Measurements from ENCODE around the gene TMEM204. TPM values are rescaled to one million over a fixed set of nuclear protein-coding genes. Genes with fewer than 3 reads are reported as not detected.

The TMEM204 gene
- total RNA-seq, 1 donor from 2014 or later = 6.7 TPM

GRCh38 chr16:1520461-1520860, 13.0 kb upstream of the TMEM204 start:
- no peak for DNase-seq (ENCODE audit: low spot score)

GRCh38 chr16:1523581-1524245, 9.8 kb upstream of the TMEM204 start:
- DNase-seq (ENCODE audit: low spot score) = no peak

- DNase-seq (ENCODE audit: low spot score) = no peak
Observed at GRCh38 chr16:1524366-1524765, 9.1 kb upstream of the TMEM204 start.

DNA sequence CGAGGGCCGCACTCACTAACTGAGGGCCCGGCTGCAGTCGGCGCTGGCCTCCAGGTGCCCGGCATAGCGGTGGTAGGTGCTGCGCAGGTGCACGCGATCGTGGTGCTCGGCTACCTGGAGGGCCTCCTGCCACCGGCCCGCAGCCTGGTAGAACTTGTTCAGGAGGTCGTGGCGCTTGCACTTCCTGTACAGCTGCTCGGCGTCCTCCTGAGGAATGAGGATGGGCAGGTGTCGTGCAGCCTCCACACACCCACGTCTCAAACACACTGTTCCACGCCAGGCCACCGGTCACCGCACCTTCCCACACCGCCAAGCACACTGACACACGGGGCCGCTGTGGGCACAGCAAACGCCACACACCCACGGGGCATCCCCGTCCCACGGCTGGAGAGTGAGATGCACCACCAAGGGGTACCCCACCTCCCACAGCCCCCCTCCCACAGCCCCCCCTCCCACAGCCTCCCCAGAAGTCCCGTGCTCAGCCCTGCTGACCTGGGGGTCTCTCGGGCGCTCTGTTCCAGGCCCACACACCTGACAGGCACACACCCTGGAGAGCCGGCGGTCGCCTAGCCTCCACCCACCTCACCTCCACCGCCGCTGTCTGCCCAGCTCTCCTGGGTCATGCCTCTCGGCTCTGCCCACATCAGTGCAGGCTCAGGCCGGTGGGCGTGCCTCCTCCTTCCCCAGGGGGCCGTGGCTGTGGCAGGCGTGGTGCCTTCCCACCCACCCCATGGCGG, 7.4 kb upstream of the TMEM204 start:
- no peak for DNase-seq (ENCODE audit: low spot score)

DNA sequence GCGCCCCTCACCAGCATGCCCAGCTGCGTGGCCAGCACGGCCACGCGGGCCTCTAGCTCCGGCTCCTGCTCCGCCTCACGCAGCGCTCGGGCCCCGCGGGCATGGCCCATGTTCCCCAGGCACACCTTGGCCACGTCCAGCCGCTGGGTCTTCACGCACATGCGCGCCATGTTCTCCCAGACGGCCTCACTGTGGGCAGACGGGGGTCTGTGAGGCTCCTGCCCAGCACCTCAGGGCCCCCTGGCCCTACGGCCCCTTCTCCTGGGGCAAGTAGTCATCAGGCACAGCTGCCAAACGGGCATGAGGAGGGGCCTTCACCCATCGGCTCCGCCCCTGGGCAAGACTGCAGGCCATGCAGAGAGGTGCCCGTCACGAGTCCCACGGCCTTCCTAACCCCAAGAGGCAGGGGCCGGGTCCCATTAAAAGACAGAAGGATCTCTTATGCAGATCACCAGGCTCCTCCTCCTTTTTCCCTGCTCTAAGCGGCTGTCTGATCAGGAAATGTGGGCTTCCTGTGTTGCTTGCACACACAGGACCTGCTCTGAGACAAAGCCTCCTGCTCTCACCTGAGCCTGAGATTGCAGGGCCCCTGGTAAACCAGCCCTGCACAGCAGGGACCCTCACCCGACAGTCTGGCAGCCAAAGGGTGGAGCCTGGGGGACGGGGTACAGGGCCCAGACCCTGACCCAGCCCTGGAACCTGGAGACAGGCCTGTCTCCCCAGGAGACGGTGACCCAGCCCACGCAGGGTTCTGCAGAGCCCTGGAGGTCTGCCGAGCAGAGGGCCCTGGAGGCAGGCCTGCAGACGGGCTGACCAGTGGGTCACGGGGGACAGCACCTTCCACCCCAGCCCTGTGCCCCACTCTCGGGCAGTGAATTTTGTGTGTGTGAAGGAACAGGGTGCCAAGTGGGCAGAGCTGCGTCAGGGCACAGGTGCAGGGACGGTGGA, 6.6 kb upstream of the TMEM204 start:
- no peak for DNase-seq (ENCODE audit: low spot score)

GRCh38 chr16:1527836-1528811, 5.3 kb upstream of the TMEM204 start:
- peak; percentile 76 for DNase-seq (ENCODE audit: low spot score)

DNA sequence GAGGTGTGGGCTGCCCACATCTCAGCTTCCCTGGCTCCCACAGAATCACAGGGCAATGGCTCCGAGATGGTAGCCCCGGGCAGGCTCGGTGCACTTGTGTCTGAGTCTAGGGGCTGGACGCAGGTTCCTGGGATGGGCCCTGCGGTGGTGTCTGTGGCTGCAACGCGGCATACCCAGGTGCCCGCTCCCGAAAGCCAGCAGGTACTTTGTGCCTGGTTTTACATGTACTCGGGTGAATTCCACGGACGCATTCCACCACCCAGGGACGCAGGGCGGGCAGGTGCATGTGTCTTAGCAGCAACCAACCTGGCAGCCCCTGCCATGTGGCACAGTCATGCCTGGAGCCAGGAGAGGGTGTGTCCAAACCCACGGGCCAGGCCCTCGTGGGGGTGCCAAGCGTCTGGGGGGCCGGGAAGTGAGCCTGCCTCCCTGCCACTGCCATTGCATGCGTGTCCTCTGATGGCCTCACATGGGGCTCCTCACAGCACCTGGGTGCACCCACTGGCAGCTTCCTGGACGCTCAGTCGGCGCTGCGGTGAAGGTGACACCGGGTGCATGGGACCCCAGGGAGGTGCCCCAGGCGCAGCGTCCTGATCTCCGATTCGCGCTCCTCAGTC, 4.4 kb upstream of the TMEM204 start:
- DNase-seq (ENCODE audit: low spot score) = no peak

DNA sequence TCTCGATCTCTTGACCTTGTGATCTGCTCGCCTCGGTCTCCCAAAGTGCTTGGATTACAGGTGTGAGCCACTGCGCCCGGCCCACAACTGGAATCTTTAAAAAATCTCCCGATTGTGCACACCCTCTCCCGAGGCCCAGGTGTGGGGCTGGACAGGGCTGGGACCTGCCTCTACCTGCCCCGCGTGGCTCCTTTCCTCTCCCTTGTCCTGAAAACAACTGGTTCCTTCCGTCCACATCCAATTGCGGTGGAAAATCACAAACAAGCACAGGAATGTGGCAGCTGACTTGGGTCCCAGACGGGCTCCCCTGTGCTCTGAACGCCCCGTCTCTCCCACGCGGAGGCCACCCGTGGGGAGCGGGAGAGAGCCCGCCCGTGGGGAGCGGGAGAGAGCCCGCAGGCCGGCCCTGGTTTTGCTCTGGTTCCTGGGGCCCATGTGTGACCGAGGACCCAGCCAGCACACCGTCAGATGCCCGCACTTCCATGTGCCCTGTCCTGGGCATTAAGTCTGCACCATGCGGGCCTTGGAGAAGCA, 3.0 kb upstream of the TMEM204 start:
- no peak for DNase-seq (ENCODE audit: low spot score)

DNA sequence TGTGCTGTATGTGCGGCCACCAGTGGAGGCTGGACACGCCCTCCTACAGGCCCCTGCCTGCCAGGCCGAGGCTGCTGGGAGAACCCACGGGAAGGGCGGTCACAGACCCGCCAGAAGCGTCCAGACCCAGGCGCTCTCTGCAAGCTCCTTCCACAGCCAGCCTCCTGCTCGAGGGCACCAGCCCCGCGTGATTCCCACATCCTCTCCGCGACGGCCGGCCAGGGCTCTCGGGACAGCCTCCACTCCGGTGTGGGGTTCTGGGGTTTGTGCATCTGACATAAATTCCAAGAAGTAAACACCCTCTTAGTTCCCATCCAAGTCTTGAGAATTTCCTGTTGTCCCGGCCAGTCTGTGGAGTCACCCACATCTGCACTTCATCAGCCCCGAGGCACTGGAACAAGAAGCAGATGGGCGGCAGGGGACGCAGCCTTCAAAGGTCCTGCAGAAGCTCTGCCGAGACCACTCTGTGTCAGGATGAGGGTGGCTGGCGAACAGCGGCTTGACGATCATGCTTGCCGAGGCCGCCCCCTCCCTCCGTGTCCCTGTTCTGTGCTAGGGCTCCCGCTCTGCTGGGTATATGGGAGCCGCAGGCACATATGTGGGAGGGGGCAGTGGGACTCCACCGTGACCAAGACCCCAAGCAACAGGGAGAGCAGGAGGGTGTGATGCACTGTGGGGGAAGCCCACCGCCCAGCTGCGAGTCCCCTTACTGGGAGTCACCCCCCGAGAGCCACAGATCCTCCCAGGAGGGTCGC, 2.4 kb upstream of the TMEM204 start:
- peak; percentile 89 for DNase-seq (ENCODE audit: low spot score)

GRCh38 chr16:1531638-1531910, 1.9 kb upstream of the TMEM204 start:
- DNase-seq (ENCODE audit: low spot score) = no peak

GRCh38 chr16:1532081-1532760, 1.2 kb upstream of the TMEM204 start:
- DNase-seq (ENCODE audit: low spot score) = no peak

- DNase-seq (ENCODE audit: low spot score) = no peak
Observed at GRCh38 chr16:1532771-1533170, 695 bp upstream of the TMEM204 start.

- peak; percentile 49 for DNase-seq (ENCODE audit: low spot score)
Observed at GRCh38 chr16:1534021-1535020, 855 bp downstream of the TMEM204 start.

- DNase-seq (ENCODE audit: low spot score) = no peak
Observed at GRCh38 chr16:1535391-1536291, 2.2 kb downstream of the TMEM204 start.

- no peak for DNase-seq (ENCODE audit: low spot score)
Observed at GRCh38 chr16:1536601-1537000, 3.1 kb downstream of the TMEM204 start.

GRCh38 chr16:1537138-1537577, 3.7 kb downstream of the TMEM204 start:
- no peak for DNase-seq (ENCODE audit: low spot score)

Data from umbilical cord (tissue), 2 donors.